B cell (primary cell): ENCODE data around the gene OR6C2. TPM values are rescaled to one million over a fixed set of nuclear protein-coding genes. Genes with fewer than 3 reads are reported as not detected.
"Not testable (repeated sequence)": the region's sequence is repeated elsewhere in the genome, so short reads cannot be mapped to it uniquely, and the experiment has no call there.

Experiments
- ATAC-seq: fragments of 200-7000 bp; cut with Tn5 transposase; one replicate; pipeline ENCODE4 v1.10.0; 2021; ENCODE audit warnings: low read depth, mild to moderate bottlenecking, moderate number of reproducible peaks, moderate library complexity
- CTCF ChIA-PET: fragments of 350-600 bp; sonication (Branson Sonifier 250); formaldehyde crosslinking; loops from one replicate; lab custom pipeline; 2021; ENCODE audit warnings: antibody characterized with exemption, inconsistent platforms; lab: Charles Lee
- POLR2A ChIA-PET: fragments of 350-600 bp; sonication (Branson Sonifier 250); formaldehyde crosslinking; loops from one replicate; lab custom pipeline; 2021; ENCODE audit warnings: antibody characterized with exemption; lab: Charles Lee
- DNase-seq: peaks from one replicate; pipeline ENCODE4 v3.0.0; 2013
- H2AFZ ChIP-seq: 2 replicates; pipeline ENCODE4 v1.6.1; 2012; ENCODE audit warnings: mild to moderate bottlenecking, low read depth, low read length; ENCODE audit not compliant: insufficient read depth, poor library complexity, severe bottlenecking
- H3K27ac ChIP-seq, 2 donors: 1 replicate in 1 of 2; 2 replicates in 1 of 2; pipeline ENCODE4 v1.5.1; 2012 to 2013; ENCODE audit warnings: low read length in 2 of 2, mild to moderate bottlenecking in 2 of 2, moderate library complexity in 1 of 2
- H3K27me3 ChIP-seq, 4 experiments: fragments of 200-600 bp in 1 of 4; sonication (generic) in 1 of 4; replicated peaks in 1 of 4; 1 replicate in 2 of 4; 2 replicates in 2 of 4; pipeline versions ENCODE4 v1.6.1 to v1.7.0; 2013 to 2016; ENCODE audit warnings: low read length in 3 of 4, mild to moderate bottlenecking in 2 of 4, mixed read lengths in 1 of 4, moderate library complexity in 1 of 4; ENCODE audit not compliant: insufficient read depth in 4 of 4, control insufficient read depth in 3 of 4; ENCODE audit errors: control extremely low read depth in 1 of 4
- H3K36me3 ChIP-seq, 2 experiments: replicated peaks in 1 of 2; 1 replicate in 1 of 2; 2 replicates in 1 of 2; pipeline versions ENCODE4 v1.6.1 to v1.7.1; 2013; ENCODE audit warnings: low read length in 1 of 2; ENCODE audit not compliant: insufficient read depth in 2 of 2, control insufficient read depth in 1 of 2; ENCODE audit errors: control extremely low read depth in 1 of 2, extremely low read depth in 1 of 2
- H3K4me1 ChIP-seq, 2 donors: fragments of 200-600 bp in 1 of 2; sonication (generic) in 1 of 2; 1 replicate in 1 of 2; 2 replicates in 1 of 2; pipeline versions ENCODE4 v1.5.1 to v1.6.1; 2013 to 2017; ENCODE audit warnings: low read length in 2 of 2; ENCODE audit not compliant: control insufficient read depth in 2 of 2, insufficient read depth in 2 of 2
- H3K4me2 ChIP-seq: replicated peaks from 2 replicates; pipeline ENCODE3; 2012; ENCODE audit warnings: mild to moderate bottlenecking, low read depth, low read length; ENCODE audit not compliant: poor library complexity, severe bottlenecking
- H3K4me3 ChIP-seq, 5 experiments: fragments of 200-600 bp in 1 of 5; sonication (generic) in 1 of 5; 1 replicate in 3 of 5; 2 replicates in 2 of 5; pipeline versions ENCODE4 v1.5.1 to v1.7.0; 2011 to 2016; ENCODE audit warnings: low read length in 4 of 5, mild to moderate bottlenecking in 4 of 5, low read depth in 2 of 5, control low read depth in 1 of 5, moderate library complexity in 1 of 5; ENCODE audit not compliant: insufficient read depth in 1 of 5; ENCODE audit errors: control extremely low read depth in 1 of 5, extremely low read depth in 1 of 5
- H3K79me2 ChIP-seq: fragments of 200-600 bp; sonication (generic); one replicate; pipeline ENCODE4 v1.6.0; 2016; ENCODE audit warnings: low read length; ENCODE audit not compliant: control insufficient read depth, insufficient read depth
- H3K9ac ChIP-seq: fragments of 200-600 bp; sonication (generic); 2 replicates; pipeline ENCODE4 v1.6.1; 2017; ENCODE audit warnings: mild to moderate bottlenecking, low read length, moderate library complexity
- H3K9me3 ChIP-seq, 3 donors: one replicate each; pipeline versions ENCODE4 v1.6.1 to v1.7.1; 2013; ENCODE audit warnings: low read length in 2 of 3; ENCODE audit not compliant: control insufficient read depth in 2 of 3, insufficient read depth in 1 of 3; ENCODE audit errors: control extremely low read depth in 1 of 3
- H4K20me1 ChIP-seq: 2 replicates; pipeline ENCODE4 v1.6.0; 2012; ENCODE audit warnings: mild to moderate bottlenecking, low read length; ENCODE audit not compliant: insufficient read depth, control insufficient read depth, poor library complexity, severe bottlenecking
- H3K27ac Mint-ChIP-seq: one replicate; pipeline ENCODE4 v1.8.0; 2021; ENCODE audit warnings: mixed read lengths
- H3K27me3 Mint-ChIP-seq: one replicate; pipeline ENCODE4 v1.8.0; 2021; ENCODE audit warnings: mixed read lengths
- H3K4me1 Mint-ChIP-seq: one replicate; pipeline ENCODE4 v1.8.0; 2021; ENCODE audit warnings: mixed read lengths
- H3K4me3 Mint-ChIP-seq: one replicate; pipeline ENCODE4 v1.8.0; 2021; ENCODE audit warnings: mixed read lengths
- H3K9me3 Mint-ChIP-seq: one replicate; pipeline ENCODE4 v1.8.0; 2022; ENCODE audit warnings: mixed read lengths; ENCODE audit not compliant: insufficient read depth
- EZH2 ChIP-seq: IDR thresholded peaks from 2 replicates; pipeline ENCODE4 v1.6.1; 2012; ENCODE audit warnings: borderline replicate concordance, low read depth, mild to moderate bottlenecking, moderate library complexity, low read length; ENCODE audit not compliant: insufficient read depth, poor library complexity, severe bottlenecking
- WGBS: methylation state at CpG from one replicate; pipeline ENCODE4 v1.1.5; 2013; ENCODE audit warnings: missing lambda C conversion rate; ENCODE audit not compliant: insufficient coverage; 5-methylcytosine and 5-hydroxymethylcytosine counted together
- intact Hi-C: fragments of 100-400 bp; cut with micrococcal nuclease; formaldehyde crosslinking; loops from one replicate; pipeline ENCODE4 v1.10.0; 2022
- polyA plus RNA-seq: library from polyadenylated mRNA; depleted of rRNA; stranded (reverse); fragments of >200 nt; gene quantifications from 2 replicates; pipeline ENCODE4 v1.2.3, GENCODE V29; 2012
- total RNA-seq, 2 donors: library from RNA; stranded (reverse); fragments of 120-200 nt in 1 of 2; gene quantifications; 1 replicate in 1 of 2; 2 replicates in 1 of 2; pipeline versions ENCODE4 v1.2.3 to v1.2.4, GENCODE V29; 2013 to 2022
- TF ChIP-seq, protein P1 (sequence below): fragments of 200-600 bp; IDR thresholded peaks from one replicate; pipeline ENCODE4 v1.8.0; 2022; ENCODE audit warnings: antibody characterized with exemption, mild to moderate bottlenecking

OR6C2 gene
- total and polyA plus RNA-seq, 2 donors (not counting 1 experiment from before 2014, with no cell fraction given), result not detected

DNA sequence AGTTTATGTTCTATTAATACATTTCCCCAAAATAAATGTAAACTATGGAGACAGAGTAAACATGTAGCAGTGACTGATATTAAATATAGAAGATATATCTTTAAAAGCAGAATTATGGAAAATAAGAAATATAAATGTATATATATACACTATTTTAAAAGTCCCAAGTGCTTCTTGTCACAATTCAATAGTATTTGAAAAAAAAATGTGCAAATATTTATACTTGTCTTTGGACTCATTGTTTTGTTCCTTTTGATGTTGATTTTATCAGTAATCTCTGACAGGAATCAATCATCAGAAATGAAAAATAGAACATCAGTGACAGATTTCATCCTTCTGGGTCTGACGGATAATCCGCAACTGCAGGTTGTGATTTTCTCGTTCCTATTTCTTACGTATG, 17.9 kb upstream of the OR6C2 start, which contains the start of gene OR6C76:
Gene OR6C76 (plus strand): TSS at position 301 of the 400 bp plus-strand sequence. CDS start 0 bp downstream, at position 301.
- H3K9me3 ChIP-seq, result no peaks in the 10 kb centered on the region
- Mint-ChIP-seq H3K27ac (no peak within 1 kb of the TSS), H3K4me3 (no peak within 1 kb of the TSS), H3K27me3 (peaks cover 12% of the 10 kb centered on the region), H3K4me1 (no peaks in the 10 kb centered on the region), H3K9me3 (no peaks in the 10 kb centered on the region)
- DNase-seq (no peak), ATAC-seq (no peak)
- CTCF ChIA-PET, result no interaction called here
- H3K27me3 ChIP-seq, result peaks cover 0 to 4% (median 0%) of the 10 kb centered on the region in 4 experiments
- no peaks in the 10 kb centered on the region for H3K4me1 ChIP-seq
- no peaks in the 10 kb centered on the region for H4K20me1 ChIP-seq
- H2AFZ ChIP-seq, result no peak within 1 kb of the TSS
- H3K4me3 ChIP-seq, result no peak within 1 kb of the TSS
- H3K4me2 ChIP-seq, result no peak within 1 kb of the TSS
- POLR2A ChIA-PET, result no interaction called here
- intact Hi-C loops, result no loop called here
- no peaks in the 10 kb centered on the region for H3K79me2 ChIP-seq
- H3K36me3 ChIP-seq, result no peaks in the 10 kb centered on the region
- WGBS, result 100% methylated on average over 1 of the region's 4 CpGs
- no peak within 1 kb of the TSS for H3K9ac ChIP-seq
- H3K27ac ChIP-seq, result no peak within 1 kb of the TSS
- TF ChIP-seq, protein P1, sequence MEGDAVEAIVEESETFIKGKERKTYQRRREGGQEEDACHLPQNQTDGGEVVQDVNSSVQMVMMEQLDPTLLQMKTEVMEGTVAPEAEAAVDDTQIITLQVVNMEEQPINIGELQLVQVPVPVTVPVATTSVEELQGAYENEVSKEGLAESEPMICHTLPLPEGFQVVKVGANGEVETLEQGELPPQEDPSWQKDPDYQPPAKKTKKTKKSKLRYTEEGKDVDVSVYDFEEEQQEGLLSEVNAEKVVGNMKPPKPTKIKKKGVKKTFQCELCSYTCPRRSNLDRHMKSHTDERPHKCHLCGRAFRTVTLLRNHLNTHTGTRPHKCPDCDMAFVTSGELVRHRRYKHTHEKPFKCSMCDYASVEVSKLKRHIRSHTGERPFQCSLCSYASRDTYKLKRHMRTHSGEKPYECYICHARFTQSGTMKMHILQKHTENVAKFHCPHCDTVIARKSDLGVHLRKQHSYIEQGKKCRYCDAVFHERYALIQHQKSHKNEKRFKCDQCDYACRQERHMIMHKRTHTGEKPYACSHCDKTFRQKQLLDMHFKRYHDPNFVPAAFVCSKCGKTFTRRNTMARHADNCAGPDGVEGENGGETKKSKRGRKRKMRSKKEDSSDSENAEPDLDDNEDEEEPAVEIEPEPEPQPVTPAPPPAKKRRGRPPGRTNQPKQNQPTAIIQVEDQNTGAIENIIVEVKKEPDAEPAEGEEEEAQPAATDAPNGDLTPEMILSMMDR, result no peak
- TF ChIP-seq EZH2, result no peak

GRCh38 chr12:55428331-55429243, 15.3 kb upstream of the OR6C2 start:
- no peak overlapping the region for H3K4me3 Mint-ChIP-seq
- H4K20me1 ChIP-seq, result no peaks in the 10 kb centered on the region
- no peaks in the 10 kb centered on the region for H3K4me1 ChIP-seq
- no peak overlapping the region for H3K9ac ChIP-seq
- H3K27me3 ChIP-seq, result peaks cover 0 to 9% (median 1%) of the 10 kb centered on the region in 4 experiments
- intact Hi-C loops, result no loop called here
- no CpG with 5 or more reads among the region's 1 CpG for WGBS
- no peak overlapping the region for H2AFZ ChIP-seq
- H3K9me3 Mint-ChIP-seq, result no peaks in the 10 kb centered on the region
- no peak for DNase-seq
- CTCF ChIA-PET, result no interaction called here
- H3K27ac ChIP-seq, result no peak overlapping the region
- H3K4me3 ChIP-seq, result no peak overlapping the region
- POLR2A ChIA-PET, result no interaction called here
- TF ChIP-seq EZH2, result no peak
- TF ChIP-seq, protein P1, result no peak
- H3K27ac Mint-ChIP-seq, result no peak overlapping the region
- H3K9me3 ChIP-seq, result no peaks in the 10 kb centered on the region
- H3K4me1 Mint-ChIP-seq, result no peaks in the 10 kb centered on the region
- H3K27me3 Mint-ChIP-seq, result peaks cover 12% of the 10 kb centered on the region
- H3K79me2 ChIP-seq, result no peaks in the 10 kb centered on the region
- no peak overlapping the region for H3K4me2 ChIP-seq
- no peak for ATAC-seq
- no peaks in the 10 kb centered on the region for H3K36me3 ChIP-seq

GRCh38 chr12:55441233-55441632, 2.6 kb upstream of the OR6C2 start:
- POLR2A ChIA-PET, result not testable (repeated sequence)

More at GRCh38 chr12:55441233-55441632, 2.6 kb upstream of the OR6C2 start:
- H4K20me1 ChIP-seq, H3K4me1 Mint-ChIP-seq, intact Hi-C loops, DNase-seq, H3K27me3 ChIP-seq, ATAC-seq, H3K36me3 ChIP-seq, H3K27ac ChIP-seq, H3K27me3 Mint-ChIP-seq, H3K4me1 ChIP-seq, H2AFZ ChIP-seq, H3K79me2 ChIP-seq, H3K9ac ChIP-seq, H3K4me2 ChIP-seq, H3K27ac Mint-ChIP-seq, H3K4me3 Mint-ChIP-seq, CTCF ChIA-PET, H3K4me3 ChIP-seq: not testable (repeated sequence)
- WGBS, result 100% methylated on average over 2 of the region's 5 CpGs
- H3K9me3 ChIP-seq, result peaks cover 0 to 11% (median 1%) of the 10 kb centered on the region in 3 donors
- H3K9me3 Mint-ChIP-seq, result peaks cover 11% of the 10 kb centered on the region
